RPMI8226 (cell line): ENCODE measurements around the gene PEAR1.

ENCODE experiments used
- DNase-seq: peaks from one replicate; pipeline ENCODE4 v3.0.0-alpha.2; 2015

Gene PEAR1

GRCh38 chr1:156901966-156902915 lies 8.7 kb downstream of the PEAR1 start:
- no peak for DNase-seq

GRCh38 chr1:156903328-156904091 lies 10.0 kb downstream of the PEAR1 start:
- DNase-seq: no peak

GRCh38 chr1:156904187-156904959 lies 10.9 kb downstream of the PEAR1 start:
- DNase-seq: no peak

- DNase-seq: no peak
These were observed 11.7 kb downstream of the PEAR1 start for GRCh38 chr1:156905176-156905575.

- no peak for DNase-seq
These were observed 12.1 kb downstream of the PEAR1 start for GRCh38 chr1:156905651-156906050.

- DNase-seq: no peak
These were observed 12.8 kb downstream of the PEAR1 start for GRCh38 chr1:156906206-156906906.

- DNase-seq: no peak
These were observed 15.0 kb downstream of the PEAR1 start for GRCh38 chr1:156908541-156908940.

GRCh38 chr1:156908955-156909354 lies 15.4 kb downstream of the PEAR1 start:
- no peak for DNase-seq

- no peak for DNase-seq
These were observed 16.2 kb downstream of the PEAR1 start for GRCh38 chr1:156909671-156910070.

GRCh38 chr1:156910309-156910782 lies 16.8 kb downstream of the PEAR1 start:
- peak; percentile 72 for DNase-seq

GRCh38 chr1:156911577-156912298 lies 18.2 kb downstream of the PEAR1 start:
- peak; percentile 30 for DNase-seq

- DNase-seq: peak; percentile 51
These were observed 18.8 kb downstream of the PEAR1 start for GRCh38 chr1:156912310-156912709.

GRCh38 chr1:156912861-156913808 lies 19.6 kb downstream of the PEAR1 start:
- DNase-seq: peak; percentile 93

GRCh38 chr1:156913809-156914387 lies 20.4 kb downstream of the PEAR1 start:
- DNase-seq: no peak

GRCh38 chr1:156914440-156914856 lies 20.9 kb downstream of the PEAR1 start:
- no peak for DNase-seq

- peak; percentile 72 for DNase-seq
These were observed 26.9 kb downstream of the PEAR1 start, which contains the start of gene LRRC71 for GRCh38 chr1:156920233-156921052. LRRC71 (plus strand) TSS chr1:156920632; CDS start chr1:156920804, 172 bp downstream.

- DNase-seq: no peak
These were observed 27.6 kb downstream of the PEAR1 start for GRCh38 chr1:156921053-156921529.

- DNase-seq: peak; percentile 39
These were observed 29.6 kb downstream of the PEAR1 start for GRCh38 chr1:156922986-156923669.
